ENCODE results near the gene DNMT1. TPM values are rescaled to one million over a fixed set of nuclear protein-coding genes. Genes with fewer than 3 reads are reported as not detected.

The DNMT1 gene
- polyA plus RNA-seq, 3 donors = 17.6 to 72.5 (median 19.0) TPM

GRCh38 chr19:10104130-10104513 is 90.6 kb downstream of the DNMT1 start:
- Histone ChIP-seq H3K4me3 (replicated peaks in 1 of 3; ENCODE audit: low read depth in 2 of 3, low read length in 3 of 3) (no peak overlapping the region), H3K4me2 (replicated peaks; ENCODE audit: extremely low read depth, low read length, poor library complexity, severe bottlenecking) (no peak overlapping the region), H2AFZ (ENCODE audit: insufficient read depth, low read depth, low read length, poor library complexity, severe bottlenecking) (no peak overlapping the region), H3K4me1 (ENCODE audit: control insufficient read depth in 1 of 2, insufficient read depth in 2 of 2, low read length in 2 of 2) (peaks cover 40 to 47% of the 10 kb centered on the region in 2 donors), H3K9ac (ENCODE audit: insufficient read depth, low read length, poor library complexity, severe bottlenecking) (no peak overlapping the region), H3K36me3 (replicated peaks in 1 of 2; ENCODE audit: control insufficient read depth in 1 of 2, insufficient read depth in 2 of 2, low read length in 2 of 2) (peaks cover 13 to 20% of the 10 kb centered on the region in 2 donors), H3K79me2 (ENCODE audit: insufficient read depth, low read length) (peaks cover 27% of the 10 kb centered on the region), H3K9me3 (replicated peaks in 1 of 2; ENCODE audit: control insufficient read depth in 1 of 2, insufficient read depth in 1 of 2, low read length in 2 of 2) (no peaks in the 10 kb centered on the region), H3K27me3 (ENCODE audit: control insufficient read depth in 2 of 2, insufficient read depth in 2 of 2, low read length in 2 of 2) (no peaks in the 10 kb centered on the region), H3K27ac (ENCODE audit: low read depth in 1 of 2, low read length in 2 of 2) (no peak overlapping the region), H4K20me1 (ENCODE audit: insufficient read depth, low read length) (peaks cover 17% of the 10 kb centered on the region)
- Mint-ChIP-seq H3K27me3 (ENCODE audit: low read depth in 3 of 3) (peaks cover 3 to 6% (median 3%) of the 10 kb centered on the region in 3 donors), H3K27ac (no peak overlapping the region), H3K4me1 (peaks cover 41% of the 10 kb centered on the region), H3K4me3 (no peak overlapping the region), H3K9me3 (peaks cover 0 to 2% (median 0%) of the 10 kb centered on the region in 7 donors), H3K36me3 (peaks cover 19 to 22% of the 10 kb centered on the region in 2 donors)
- no peak for TF ChIP-seq CTCF (IDR thresholded peaks at IDR 0.05)
- intact Hi-C loops (cut with micrococcal nuclease) = loop anchor here in 1 of 2 donors (10.0 kb wide), 1 partner anchor 91 kb away; the partner anchor contains the start of gene DNMT1
- no peak for DNase-seq

DNA sequence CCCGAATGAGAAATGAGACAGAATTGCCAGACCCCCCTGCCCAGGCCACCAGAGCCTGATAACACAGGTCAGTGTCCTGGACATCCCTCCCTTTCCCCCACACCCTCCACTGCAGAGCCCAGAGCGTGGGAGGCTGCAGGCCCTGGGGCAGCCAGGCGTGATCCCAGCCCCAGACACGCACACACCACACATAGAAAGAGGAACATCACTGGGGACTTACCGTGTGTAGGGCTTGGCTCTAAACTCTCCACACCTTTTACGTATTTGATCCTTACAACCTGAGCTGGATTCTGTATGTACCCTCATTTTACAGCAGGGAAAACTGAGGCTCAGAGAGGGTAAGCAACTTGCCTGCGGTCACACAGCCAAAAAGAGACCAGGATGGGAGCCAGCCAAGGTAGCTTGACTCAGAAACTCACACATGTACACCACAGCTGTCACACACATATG is 91.9 kb downstream of the DNMT1 start:
- H3K9me3 Mint-ChIP-seq = peaks cover 0 to 2% (median 0%) of the 10 kb centered on the region in 7 donors
- peak overlapping the region; percentile 54 for H3K9ac ChIP-seq (ENCODE audit: insufficient read depth, low read length, poor library complexity, severe bottlenecking)
- peak overlapping the region; percentile 48 to 75 for H3K27ac ChIP-seq (ENCODE audit: low read depth in 1 of 2, low read length in 2 of 2)
- H3K4me3 ChIP-seq (replicated peaks in 1 of 3; ENCODE audit: low read depth in 2 of 3, low read length in 3 of 3) = no peak overlapping the region
- DNase-seq = peak; percentile 42 to 68 (median 51)
- peaks cover 9 to 11% of the 10 kb centered on the region in 2 donors for H3K36me3 Mint-ChIP-seq
- H2AFZ ChIP-seq (ENCODE audit: insufficient read depth, low read depth, low read length, poor library complexity, severe bottlenecking) = peak overlapping the region; percentile 81
- peaks cover 3 to 6% (median 3%) of the 10 kb centered on the region in 3 donors for H3K27me3 Mint-ChIP-seq (ENCODE audit: low read depth in 3 of 3)
- no peak overlapping the region for H3K4me3 Mint-ChIP-seq
- H3K4me2 ChIP-seq (replicated peaks; ENCODE audit: extremely low read depth, low read length, poor library complexity, severe bottlenecking) = peak overlapping the region; percentile 51
- H3K27ac Mint-ChIP-seq = peak overlapping the region in 2 of 7 donors; percentile 35 to 90
- peaks cover 40 to 47% of the 10 kb centered on the region in 2 donors for H3K4me1 ChIP-seq (ENCODE audit: control insufficient read depth in 1 of 2, insufficient read depth in 2 of 2, low read length in 2 of 2)
- TF ChIP-seq CTCF (IDR thresholded peaks at IDR 0.05) = no peak
- no peaks in the 10 kb centered on the region for H3K9me3 ChIP-seq (replicated peaks in 1 of 2; ENCODE audit: control insufficient read depth in 1 of 2, insufficient read depth in 1 of 2, low read length in 2 of 2)
- H3K4me1 Mint-ChIP-seq = peaks cover 45% of the 10 kb centered on the region
- peaks cover 6% of the 10 kb centered on the region in 2 donors for H3K36me3 ChIP-seq (replicated peaks in 1 of 2; ENCODE audit: control insufficient read depth in 1 of 2, insufficient read depth in 2 of 2, low read length in 2 of 2)
- intact Hi-C loops (cut with micrococcal nuclease) = loop anchor here in 1 of 2 donors (10.0 kb wide), 1 partner anchor 92 kb away; the partner anchor contains the start of gene DNMT1
- H3K79me2 ChIP-seq (ENCODE audit: insufficient read depth, low read length) = peaks cover 17% of the 10 kb centered on the region
- no peaks in the 10 kb centered on the region for H3K27me3 ChIP-seq (ENCODE audit: control insufficient read depth in 2 of 2, insufficient read depth in 2 of 2, low read length in 2 of 2)
- H4K20me1 ChIP-seq (ENCODE audit: insufficient read depth, low read length) = peaks cover 12% of the 10 kb centered on the region
- 67% methylated on average over 3 of the region's 7 CpGs for WGBS (ENCODE audit: insufficient coverage)

Measured in CD14-positive monocyte (primary cell).